HG03521 (cell line): ENCODE data around the gene RHOT2.
A peak's percentile ranks its signal among the peaks of the same experiment; 100 is the strongest.

Experiments
- ATAC-seq: cut with Tn5 transposase; IDR thresholded peaks from one replicate; pipeline ENCODE4 v1.9.1; 2021; ENCODE audit warnings: mild to moderate bottlenecking, moderate library complexity; ENCODE audit not compliant: unreplicated experiment

RHOT2 gene

GRCh38 chr16:667780-668518, at the start of gene RHOT2:
Gene RHOT2 (plus strand): TSS chr16:668132. CDS start chr16:668200, 68 bp downstream.
- ATAC-seq: peak; percentile 84

GRCh38 chr16:619476-620100, 48.3 kb upstream of the RHOT2 start:
- ATAC-seq: no peak

- no peak for ATAC-seq
Measured at GRCh38 chr16:620700-621525, 47.0 kb upstream of the RHOT2 start.

- no peak for ATAC-seq
Measured at GRCh38 chr16:621526-622105, 46.3 kb upstream of the RHOT2 start.

- ATAC-seq: no peak
Measured at GRCh38 chr16:622920-623280, 45.0 kb upstream of the RHOT2 start.

GRCh38 chr16:624526-625070, 43.3 kb upstream of the RHOT2 start:
- ATAC-seq: no peak

GRCh38 chr16:625117-625976, 42.6 kb upstream of the RHOT2 start:
- no peak for ATAC-seq

GRCh38 chr16:625977-626765, 41.8 kb upstream of the RHOT2 start:
- no peak for ATAC-seq

- no peak for ATAC-seq
Measured at GRCh38 chr16:626787-627453, 41.0 kb upstream of the RHOT2 start.

- no peak for ATAC-seq
Measured at GRCh38 chr16:627454-628239, 40.3 kb upstream of the RHOT2 start.

GRCh38 chr16:628321-629061, 39.4 kb upstream of the RHOT2 start:
- no peak for ATAC-seq

GRCh38 chr16:629185-629832, 38.6 kb upstream of the RHOT2 start:
- ATAC-seq: no peak

- no peak for ATAC-seq
Measured at GRCh38 chr16:629833-630248, 38.1 kb upstream of the RHOT2 start.

GRCh38 chr16:630249-630814, 37.6 kb upstream of the RHOT2 start:
- no peak for ATAC-seq

GRCh38 chr16:630815-631405, 37.0 kb upstream of the RHOT2 start, which contains the start of gene WFIKKN1:
Gene WFIKKN1 (plus strand): TSS chr16:630985. CDS start chr16:631254, 269 bp downstream.
- no peak for ATAC-seq

GRCh38 chr16:631808-632358, 36.0 kb upstream of the RHOT2 start:
- no peak for ATAC-seq
